H9 (cell line): ENCODE measurements around the gene VEZT. TPM values are rescaled to one million over a fixed set of nuclear protein-coding genes. Genes with fewer than 3 reads are reported as not detected.
A peak's percentile ranks its signal among the peaks of the same experiment; 100 is the strongest.

ENCODE experiments used
- DNase-seq: peaks from one replicate; pipeline ENCODE4 v3.0.0-alpha.2; 2017
- H2AFZ ChIP-seq: one replicate; pipeline ENCODE4 v1.6.1; 2013; ENCODE audit warnings: mild to moderate bottlenecking, low read length, control low read depth, moderate library complexity
- H2AK5ac ChIP-seq: 2 replicates; pipeline ENCODE4 v1.6.1; 2013; ENCODE audit warnings: low read length, control low read depth, mixed read lengths; ENCODE audit not compliant: insufficient read length
- H2BK120ac ChIP-seq: one replicate; pipeline ENCODE4 v1.6.1; 2013; ENCODE audit warnings: low read depth, mild to moderate bottlenecking, low read length, control low read depth, inconsistent platforms; ENCODE audit not compliant: poor library complexity, severe bottlenecking
- H2BK12ac ChIP-seq: 2 replicates; pipeline ENCODE4 v1.6.1; 2013; ENCODE audit warnings: low read length, control low read depth, mixed read lengths, low read depth; ENCODE audit not compliant: insufficient read length
- H2BK15ac ChIP-seq: 2 replicates; pipeline ENCODE4 v1.6.1; 2013; ENCODE audit warnings: low read depth, low read length, control low read depth
- H2BK20ac ChIP-seq: one replicate; pipeline ENCODE4 v1.6.1; 2013; ENCODE audit warnings: low read depth, mild to moderate bottlenecking, low read length, control low read depth, inconsistent platforms; ENCODE audit not compliant: poor library complexity, severe bottlenecking
- H2BK5ac ChIP-seq: 2 replicates; pipeline ENCODE4 v1.6.1; 2013; ENCODE audit warnings: low read length, control low read depth, mixed read lengths; ENCODE audit not compliant: insufficient read length
- H3K14ac ChIP-seq: 2 replicates; pipeline ENCODE4 v1.6.1; 2013; ENCODE audit warnings: low read length, control low read depth; ENCODE audit not compliant: insufficient read depth
- H3K18ac ChIP-seq: 2 replicates; pipeline ENCODE4 v1.6.1; 2013; ENCODE audit warnings: low read depth, mild to moderate bottlenecking, mixed read lengths, low read length, control low read depth; ENCODE audit not compliant: insufficient read length
- H3K23ac ChIP-seq: 2 replicates; pipeline ENCODE4 v1.6.1; 2013; ENCODE audit warnings: low read length, control low read depth, mixed read lengths, low read depth; ENCODE audit not compliant: insufficient read length
- H3K23me2 ChIP-seq: 2 replicates; pipeline ENCODE4 v1.6.1; 2013; ENCODE audit warnings: low read depth, mild to moderate bottlenecking, mixed read lengths, low read length, control low read depth; ENCODE audit not compliant: insufficient read length, poor library complexity, severe bottlenecking
- H3K27ac ChIP-seq: 2 replicates; pipeline ENCODE4 v1.5.1; 2013; ENCODE audit warnings: low read length, control low read depth, mixed read lengths, low read depth; ENCODE audit not compliant: insufficient read length
- H3K27me3 ChIP-seq: 2 replicates; pipeline ENCODE4 v1.6.1; 2013; ENCODE audit warnings: low read length, control low read depth, inconsistent platforms; ENCODE audit not compliant: insufficient read depth
- H3K4ac ChIP-seq: 2 replicates; pipeline ENCODE4 v1.6.1; 2013; ENCODE audit warnings: low read depth, mild to moderate bottlenecking, control low read depth, inconsistent platforms, low read length, moderate library complexity
- H3K4me1 ChIP-seq: 2 replicates; pipeline ENCODE4 v1.6.1; 2013; ENCODE audit warnings: low read length, control low read depth, inconsistent platforms; ENCODE audit not compliant: insufficient read depth
- H3K4me2 ChIP-seq: 2 replicates; pipeline ENCODE4 v1.6.1; 2013; ENCODE audit warnings: low read length, control low read depth, mixed read lengths; ENCODE audit not compliant: insufficient read length, insufficient read depth
- H3K56ac ChIP-seq: 2 replicates; pipeline ENCODE4 v1.6.1; 2013; ENCODE audit warnings: low read depth, mild to moderate bottlenecking, mixed read lengths, low read length, control low read depth; ENCODE audit not compliant: insufficient read length
- H3K79me1 ChIP-seq: 2 replicates; pipeline ENCODE4 v1.6.1; 2013; ENCODE audit warnings: low read depth, mild to moderate bottlenecking, moderate library complexity, low read length, control low read depth, inconsistent platforms; ENCODE audit not compliant: insufficient read depth, poor library complexity, severe bottlenecking
- H3K79me2 ChIP-seq: 2 replicates; pipeline ENCODE4 v1.6.1; 2013; ENCODE audit warnings: low read length, control low read depth, inconsistent platforms; ENCODE audit not compliant: insufficient read depth
- H3K9ac ChIP-seq: 2 replicates; pipeline ENCODE4 v1.6.1; 2013; ENCODE audit warnings: low read length, control low read depth, mixed read lengths; ENCODE audit not compliant: insufficient read length; ENCODE audit errors: extremely low read depth
- H3K9me3 ChIP-seq: one replicate; pipeline ENCODE4 v1.6.1; 2013; ENCODE audit warnings: low read depth, low read length, inconsistent platforms; ENCODE audit not compliant: control insufficient read depth
- H3T11ph ChIP-seq: one replicate; pipeline ENCODE4 v1.6.1; 2013; ENCODE audit warnings: mild to moderate bottlenecking, low read length, control low read depth, inconsistent platforms
- H4K20me1 ChIP-seq: one replicate; pipeline ENCODE4 v1.6.1; 2013; ENCODE audit not compliant: control insufficient read depth, insufficient read length, insufficient read depth
- H4K5ac ChIP-seq: 2 replicates; pipeline ENCODE4 v1.6.1; 2013; ENCODE audit warnings: low read depth, mild to moderate bottlenecking, mixed read lengths, low read length, control low read depth; ENCODE audit not compliant: insufficient read length
- H4K8ac ChIP-seq: replicated peaks from 2 replicates; pipeline ENCODE4 v1.6.1; 2013; ENCODE audit warnings: low read length, control low read depth, mixed read lengths, low read depth; ENCODE audit not compliant: insufficient read length
- H4K91ac ChIP-seq: 2 replicates; pipeline ENCODE4 v1.6.1; 2013; ENCODE audit warnings: low read depth, mild to moderate bottlenecking, moderate library complexity, mixed read lengths, low read length, control low read depth; ENCODE audit not compliant: insufficient read length
- H3K27ac Mint-ChIP-seq, 3 experiments: 2 replicates in 2 of 3; 3 replicates in 1 of 3; pipeline ENCODE4 v1.8.0; 2020 to 2021; ENCODE audit warnings: mixed read lengths in 3 of 3, mild to moderate bottlenecking in 1 of 3, moderate library complexity in 1 of 3
- H3K27me3 Mint-ChIP-seq: 2 replicates; pipeline ENCODE4 v1.8.0; 2021; ENCODE audit warnings: low read depth, mild to moderate bottlenecking, moderate library complexity, mixed read lengths
- H3K36me3 Mint-ChIP-seq, 3 experiments: 2 replicates in 2 of 3; 3 replicates in 1 of 3; pipeline ENCODE4 v1.8.0; 2020 to 2021; ENCODE audit warnings: low read depth in 3 of 3, mixed read lengths in 3 of 3; ENCODE audit not compliant: insufficient read depth in 1 of 3
- H3K4me1 Mint-ChIP-seq, 2 experiments: 2 replicates each; pipeline ENCODE4 v1.8.0; 2020; ENCODE audit warnings: mixed read lengths in 2 of 2
- H3K4me3 Mint-ChIP-seq, 2 experiments: 2 replicates in 1 of 2; 3 replicates in 1 of 2; pipeline ENCODE4 v1.8.0; 2020 to 2021; ENCODE audit warnings: mild to moderate bottlenecking in 2 of 2, mixed read lengths in 2 of 2, moderate library complexity in 1 of 2
- H3K9me3 Mint-ChIP-seq, 2 experiments: 2 replicates in 1 of 2; 3 replicates in 1 of 2; pipeline ENCODE4 v1.8.0; 2020; ENCODE audit warnings: mild to moderate bottlenecking in 2 of 2, mixed read lengths in 2 of 2, moderate library complexity in 1 of 2
- CTCF ChIP-seq: fragments of 200-600 bp; sonication (generic); conservative IDR thresholded peaks from 3 replicates; pipeline ENCODE4 v1.8.0; 2021; ENCODE audit warnings: antibody characterized with exemption, mild to moderate bottlenecking
- WGBS: extraction: QIAGEN DNeasy Blood & Tissue Kit; methylation state at CpG from one replicate; pipeline ENCODE4 v1.1.7; 2013; ENCODE audit warnings: missing lambda C conversion rate, low lambda C conversion rate, mixed read lengths; ENCODE audit not compliant: insufficient read length; ENCODE audit errors: extremely low coverage; 5-methylcytosine and 5-hydroxymethylcytosine counted together
- total RNA-seq: library from RNA; stranded (reverse); gene quantifications from 2 replicates; pipeline ENCODE4 v1.2.1, GENCODE V29; 2021

VEZT gene
- total RNA-seq, 1 experiment from 2014 or later = 69.8 TPM

- Histone ChIP-seq H3K27ac (no peak overlapping the region), H2BK12ac (no peak overlapping the region), H3T11ph (no peak overlapping the region), H3K18ac (peak overlapping the region; percentile 50), H3K79me1 (no peaks in the 10 kb centered on the region), H4K5ac (no peak overlapping the region), H2BK15ac (no peak overlapping the region), H3K79me2 (no peaks in the 10 kb centered on the region; the same call in 1 of the 2 replicates), H2AK5ac (no peak overlapping the region), H2AFZ (no peak overlapping the region), H3K4me2 (no peak overlapping the region), H4K20me1 (no peaks in the 10 kb centered on the region), H3K27me3 (no peaks in the 10 kb centered on the region), H3K9ac (no peak overlapping the region), H3K56ac (no peak overlapping the region), H2BK120ac (no peak overlapping the region), H3K23me2 (no peaks in the 10 kb centered on the region), H2BK20ac (no peak overlapping the region), H3K4me1 (peaks cover 2% of the 10 kb centered on the region; the same call in 1 of the 2 replicates), H2BK5ac (no peak overlapping the region), H3K4ac (no peak overlapping the region), H3K9me3 (no peaks in the 10 kb centered on the region), H4K91ac (no peak overlapping the region), H3K23ac (no peak overlapping the region), H4K8ac (no peak overlapping the region), H3K14ac (peak overlapping the region; percentile 40; the same call in 1 of the 2 replicates)
- Mint-ChIP-seq H3K27ac (peak overlapping the region in 2 of 3 experiments; percentile 67 to 87; a peak in 5 of 7 replicates), H3K36me3 (peaks cover 2 to 25% (median 9%) of the 10 kb centered on the region in 3 experiments; a peak in 5 of 7 replicates), H3K9me3 (no peaks in the 10 kb centered on the region), H3K27me3 (no peaks in the 10 kb centered on the region), H3K4me1 (peaks cover 29 to 36% of the 10 kb centered on the region in 2 experiments), H3K4me3 (no peak overlapping the region)
- WGBS = no CpG with 5 or more reads among the region's 5 CpGs
- DNase-seq = no peak
- TF ChIP-seq CTCF = no peak
These were observed 29.7 kb upstream of the VEZT start for GRCh38 chr12:95187865-95188415.
